Measurements from ENCODE around the gene MAML3. TPM values are rescaled to one million over a fixed set of nuclear protein-coding genes. Genes with fewer than 3 reads are reported as not detected.

The MAML3 gene
- total RNA-seq, 4 donors from 2014 or later = 18.2 to 42.7 (median 28.6) TPM

DNA sequence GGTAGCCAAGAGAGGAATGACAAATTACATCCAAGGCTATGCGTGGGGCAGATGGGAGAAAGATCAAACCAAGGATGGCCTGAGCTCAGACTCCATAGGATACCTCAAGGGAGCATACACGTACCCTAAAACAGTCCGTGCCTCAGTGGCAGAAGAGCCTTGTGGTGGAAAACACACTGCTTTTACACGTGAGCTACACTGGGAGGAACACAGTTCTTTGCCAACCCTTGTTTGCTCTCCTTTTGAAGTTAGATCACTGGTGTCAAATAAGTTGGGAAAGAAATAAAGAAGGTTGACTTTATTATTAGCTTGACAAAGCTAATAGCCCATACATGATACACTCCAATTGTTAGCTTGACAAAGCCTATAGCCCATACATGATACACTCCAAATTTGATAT lies 346.5 kb downstream of the MAML3 start:
- 88% methylated on average over 4 of the region's 4 CpGs for WGBS
- peaks cover 4% of the 10 kb centered on the region for H3K4me1 ChIP-seq
- no peaks in the 10 kb centered on the region for H3K9me3 ChIP-seq
- H3K27ac ChIP-seq = no peak overlapping the region
- DNase-seq (ENCODE audit: low spot score in 2 of 2) = no peak
- H3K27me3 ChIP-seq = no peaks in the 10 kb centered on the region
- H3K36me3 ChIP-seq = no peaks in the 10 kb centered on the region
- TF ChIP-seq, protein P1, sequence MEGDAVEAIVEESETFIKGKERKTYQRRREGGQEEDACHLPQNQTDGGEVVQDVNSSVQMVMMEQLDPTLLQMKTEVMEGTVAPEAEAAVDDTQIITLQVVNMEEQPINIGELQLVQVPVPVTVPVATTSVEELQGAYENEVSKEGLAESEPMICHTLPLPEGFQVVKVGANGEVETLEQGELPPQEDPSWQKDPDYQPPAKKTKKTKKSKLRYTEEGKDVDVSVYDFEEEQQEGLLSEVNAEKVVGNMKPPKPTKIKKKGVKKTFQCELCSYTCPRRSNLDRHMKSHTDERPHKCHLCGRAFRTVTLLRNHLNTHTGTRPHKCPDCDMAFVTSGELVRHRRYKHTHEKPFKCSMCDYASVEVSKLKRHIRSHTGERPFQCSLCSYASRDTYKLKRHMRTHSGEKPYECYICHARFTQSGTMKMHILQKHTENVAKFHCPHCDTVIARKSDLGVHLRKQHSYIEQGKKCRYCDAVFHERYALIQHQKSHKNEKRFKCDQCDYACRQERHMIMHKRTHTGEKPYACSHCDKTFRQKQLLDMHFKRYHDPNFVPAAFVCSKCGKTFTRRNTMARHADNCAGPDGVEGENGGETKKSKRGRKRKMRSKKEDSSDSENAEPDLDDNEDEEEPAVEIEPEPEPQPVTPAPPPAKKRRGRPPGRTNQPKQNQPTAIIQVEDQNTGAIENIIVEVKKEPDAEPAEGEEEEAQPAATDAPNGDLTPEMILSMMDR (IDR thresholded peaks at IDR 0.05) = no peak
- TF ChIP-seq POLR2AphosphoS5 (IDR thresholded peaks at IDR 0.05) (no peak), EP300 (IDR thresholded peaks at IDR 0.05) (no peak), POLR2A (IDR thresholded peaks at IDR 0.05) (no peak)
- H3K4me3 ChIP-seq = no peak overlapping the region

DNA sequence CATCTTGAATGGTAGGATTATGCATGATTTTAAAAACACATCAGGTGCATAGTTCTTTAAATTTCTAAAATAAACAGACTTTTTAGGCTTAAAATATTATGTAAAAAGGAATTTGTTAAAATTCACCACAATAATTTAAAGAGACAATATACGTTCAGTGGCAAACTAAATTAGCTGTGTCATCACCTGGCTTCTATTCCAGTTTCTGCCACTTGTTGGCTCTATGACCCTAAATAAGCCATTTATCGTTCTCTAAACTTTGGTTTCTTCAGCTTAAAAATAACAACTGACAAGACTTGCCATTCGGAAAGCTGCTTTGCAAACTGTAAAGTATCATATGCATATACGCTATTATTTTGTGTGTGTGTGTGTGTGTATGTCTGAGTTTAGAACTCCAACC lies 347.1 kb downstream of the MAML3 start:
- H3K27me3 ChIP-seq = no peaks in the 10 kb centered on the region
- no peak overlapping the region for H3K4me3 ChIP-seq
- H3K27ac ChIP-seq = no peak overlapping the region
- H3K4me1 ChIP-seq = peaks cover 4% of the 10 kb centered on the region
- TF ChIP-seq POLR2AphosphoS5 (IDR thresholded peaks at IDR 0.05) = no peak
- TF ChIP-seq, protein P1 (IDR thresholded peaks at IDR 0.05) = no peak
- no peak for TF ChIP-seq EP300 (IDR thresholded peaks at IDR 0.05)
- no peak for TF ChIP-seq POLR2A (IDR thresholded peaks at IDR 0.05)
- no peaks in the 10 kb centered on the region for H3K9me3 ChIP-seq
- WGBS = 73% methylated on average over 4 of the region's 4 CpGs
- H3K36me3 ChIP-seq = no peaks in the 10 kb centered on the region
- DNase-seq (ENCODE audit: low spot score in 2 of 2) = no peak

DNA sequence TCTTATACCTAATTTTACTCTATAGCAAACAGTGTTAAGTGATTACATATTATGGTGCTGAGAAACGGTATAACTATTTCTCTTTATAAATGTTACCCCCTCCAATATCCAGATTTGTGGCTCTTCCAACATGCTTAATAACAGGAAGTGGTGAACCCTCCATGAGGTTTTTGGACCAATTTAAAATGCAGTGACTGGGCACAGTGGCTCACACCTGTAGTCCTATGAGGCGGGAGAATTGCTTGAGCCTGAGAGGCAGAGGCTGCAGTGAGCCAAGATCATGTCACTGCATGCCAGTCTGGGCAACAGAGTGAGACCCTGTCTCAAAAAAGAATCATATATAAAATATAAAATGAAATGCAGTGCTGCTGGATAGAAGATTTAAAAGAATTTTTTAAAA lies 351.1 kb downstream of the MAML3 start:
- Histone ChIP-seq H3K27me3 (no peaks in the 10 kb centered on the region), H3K4me1 (peaks cover 3% of the 10 kb centered on the region), H3K4me3 (no peak overlapping the region), H3K36me3 (no peaks in the 10 kb centered on the region), H3K9me3 (no peaks in the 10 kb centered on the region), H3K27ac (no peak overlapping the region)
- no peak for DNase-seq (ENCODE audit: low spot score in 2 of 2)
- 69% methylated on average over 2 of the region's 2 CpGs for WGBS
- TF ChIP-seq POLR2A (IDR thresholded peaks at IDR 0.05) = no peak
- TF ChIP-seq, protein P1 (IDR thresholded peaks at IDR 0.05) = no peak
- TF ChIP-seq POLR2AphosphoS5 (IDR thresholded peaks at IDR 0.05) = no peak
- TF ChIP-seq EP300 (IDR thresholded peaks at IDR 0.05) = no peak

DNA sequence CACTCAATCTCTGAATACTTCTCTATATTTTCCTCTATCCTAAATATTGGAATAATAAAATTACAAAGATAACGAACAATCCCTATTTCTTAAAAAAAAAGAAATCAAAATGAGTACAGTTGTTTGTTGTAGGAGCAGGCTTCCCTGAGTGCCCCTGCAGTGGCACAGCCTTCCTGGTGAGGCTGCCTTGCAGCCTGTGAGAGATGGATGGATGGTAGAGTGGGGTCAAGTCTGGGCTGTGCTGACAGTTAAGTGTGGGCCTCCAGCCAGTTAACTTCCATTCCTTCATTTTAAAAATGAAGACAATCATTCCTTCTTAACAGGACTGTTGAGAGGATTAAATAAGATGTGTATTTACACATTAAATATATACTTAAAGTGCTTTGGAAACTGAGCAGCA lies 351.5 kb downstream of the MAML3 start:
- TF ChIP-seq, protein P1 (IDR thresholded peaks at IDR 0.05) = no peak
- no peak for TF ChIP-seq POLR2A (IDR thresholded peaks at IDR 0.05)
- TF ChIP-seq POLR2AphosphoS5 (IDR thresholded peaks at IDR 0.05) = no peak
- TF ChIP-seq EP300 (IDR thresholded peaks at IDR 0.05) = no peak
- Histone ChIP-seq H3K4me3 (no peak overlapping the region), H3K36me3 (no peaks in the 10 kb centered on the region), H3K27ac (no peak overlapping the region), H3K27me3 (no peaks in the 10 kb centered on the region), H3K4me1 (peaks cover 3% of the 10 kb centered on the region), H3K9me3 (no peaks in the 10 kb centered on the region)
- no peak for DNase-seq (ENCODE audit: low spot score in 2 of 2)
- 94% methylated on average over 1 of the region's 1 CpG for WGBS

DNA sequence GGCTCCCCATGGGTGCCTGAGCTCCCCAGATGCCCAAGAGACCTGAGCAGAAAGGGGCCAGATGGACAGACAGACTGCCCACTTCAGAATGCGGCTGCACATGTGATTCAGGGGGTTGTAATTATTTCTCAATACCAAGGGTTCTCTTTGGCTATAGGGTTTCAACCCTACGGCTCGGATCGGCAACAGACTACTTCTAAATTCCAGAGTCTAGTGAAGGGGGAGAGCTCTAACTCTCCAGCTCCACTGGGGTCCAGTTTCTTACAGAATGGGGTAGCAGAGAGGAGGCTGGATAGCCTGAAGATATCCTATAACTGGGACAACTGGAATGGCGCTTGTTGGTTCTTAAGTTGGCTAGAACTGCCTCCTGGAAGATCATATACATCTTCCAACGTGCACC lies 352.1 kb downstream of the MAML3 start:
- WGBS = 98% methylated on average over 6 of the region's 6 CpGs
- H3K36me3 ChIP-seq = no peaks in the 10 kb centered on the region

More for the DNA sequence above, 352.1 kb downstream of the MAML3 start:
- Histone ChIP-seq H3K27me3 (no peaks in the 10 kb centered on the region), H3K4me3 (no peak overlapping the region), H3K27ac (no peak overlapping the region), H3K4me1 (peaks cover 3% of the 10 kb centered on the region), H3K9me3 (no peaks in the 10 kb centered on the region)
- no peak for DNase-seq (ENCODE audit: low spot score in 2 of 2)
- TF ChIP-seq, protein P1 (IDR thresholded peaks at IDR 0.05) = no peak
- TF ChIP-seq POLR2A (IDR thresholded peaks at IDR 0.05) (no peak), POLR2AphosphoS5 (IDR thresholded peaks at IDR 0.05) (no peak), EP300 (IDR thresholded peaks at IDR 0.05) (no peak)

Measured in suprapubic skin (tissue), 4 donors.